ENCODE measurements around the gene AK5.
"Not testable (repeated sequence)": the region's sequence is repeated elsewhere in the genome, so short reads cannot be mapped to it uniquely, and the experiment has no call there.

Gene AK5

DNA sequence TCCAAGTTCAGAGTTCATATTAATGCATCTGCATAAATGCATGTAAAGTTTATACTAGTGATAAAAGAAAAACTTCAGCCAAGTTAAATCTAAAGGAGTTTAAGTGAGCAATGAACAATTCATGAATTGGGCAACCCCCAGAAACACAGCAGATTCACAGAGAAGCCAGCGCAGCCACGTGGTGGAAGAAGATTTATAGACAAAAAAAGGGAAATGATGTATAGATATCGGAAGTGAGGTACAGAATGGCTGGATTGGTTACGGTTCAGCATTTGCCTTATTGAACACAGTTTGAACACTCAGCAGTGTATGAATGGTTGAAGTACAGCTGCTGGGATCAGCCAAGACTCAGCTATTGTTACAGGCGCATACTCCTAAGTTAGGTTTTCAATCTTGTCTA lies 5.7 kb downstream of the AK5 start:
- DNase-seq (ENCODE audit: low read depth, low spot score), result no peak

DNA sequence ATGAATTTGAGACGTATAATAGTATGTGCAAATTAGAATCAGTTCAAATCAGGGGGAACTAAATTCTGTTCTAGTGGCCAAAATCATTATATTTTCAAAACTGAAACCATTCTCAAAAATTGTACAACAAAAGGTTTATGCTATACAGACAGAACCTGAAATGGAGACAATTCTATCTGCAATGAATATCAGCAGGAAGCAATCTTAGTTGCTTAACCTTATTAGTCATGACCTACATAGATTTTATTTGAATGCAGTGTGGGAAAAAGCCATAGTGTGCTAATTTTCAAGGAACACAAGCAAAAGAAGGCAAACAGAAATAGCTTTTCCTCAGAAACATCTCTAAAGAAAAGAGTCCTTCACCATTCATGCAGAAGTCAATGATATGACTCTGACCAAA lies 6.5 kb downstream of the AK5 start:
- no peak for DNase-seq (ENCODE audit: low read depth, low spot score)

DNA sequence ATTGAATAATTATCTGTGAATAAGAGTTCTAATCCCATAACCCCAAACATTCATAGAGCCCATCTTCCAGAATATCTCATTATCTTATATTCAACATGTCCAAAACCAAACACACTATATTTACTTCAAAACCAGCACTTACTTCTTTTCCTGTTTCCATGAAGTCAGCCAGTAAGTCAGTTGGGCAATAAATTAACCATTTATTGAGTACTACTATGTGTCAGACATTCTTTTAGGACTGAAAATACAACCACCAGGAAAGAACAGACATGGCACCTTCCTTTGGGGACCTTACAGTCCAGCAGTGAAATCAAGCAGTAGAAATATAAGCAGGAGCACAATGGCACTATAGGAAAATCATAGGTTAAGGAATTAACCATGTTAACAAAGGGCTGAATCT lies 8.8 kb downstream of the AK5 start:
- no peak for DNase-seq (ENCODE audit: low read depth, low spot score)

DNA sequence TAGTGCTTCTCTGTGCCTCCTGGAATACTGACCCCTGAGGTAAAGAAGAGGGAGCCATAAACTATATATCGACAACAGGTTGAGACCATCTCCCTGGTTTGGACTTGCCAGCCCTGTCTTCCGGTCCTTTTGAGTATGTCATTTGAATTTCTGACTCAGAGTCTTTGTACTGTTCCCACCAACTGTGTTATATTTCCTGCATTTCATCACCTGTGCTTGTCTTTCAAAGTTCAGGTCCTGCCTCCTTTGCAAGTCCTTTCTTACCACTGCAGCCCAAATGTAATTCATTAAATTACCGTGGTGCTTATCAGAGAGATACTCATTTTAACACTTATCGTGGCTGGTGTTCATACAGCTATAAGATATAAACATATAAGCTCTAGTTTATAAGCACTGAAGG lies 10.7 kb downstream of the AK5 start:
- DNase-seq (ENCODE audit: low read depth, low spot score), result no peak

DNA sequence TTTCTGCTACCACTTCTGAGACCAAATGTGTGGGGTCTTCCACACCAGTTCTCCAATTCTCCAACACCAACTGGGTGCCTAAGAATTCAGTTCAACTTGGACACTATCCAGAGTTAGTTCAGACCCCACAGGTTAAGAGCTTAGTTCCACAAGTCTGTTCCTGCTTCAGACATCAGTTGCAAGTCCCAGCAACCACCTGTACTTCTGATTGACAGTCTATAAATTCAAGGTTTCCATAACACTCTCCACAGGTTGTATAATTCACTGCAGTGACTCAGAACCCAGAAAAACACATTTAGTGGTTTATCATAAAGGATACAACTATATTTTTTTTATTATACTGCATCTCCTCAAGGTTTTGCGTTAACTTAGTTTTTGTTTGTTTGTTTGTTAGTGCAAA lies 18.7 kb downstream of the AK5 start:
- DNase-seq (ENCODE audit: low read depth, low spot score), result no peak

DNA sequence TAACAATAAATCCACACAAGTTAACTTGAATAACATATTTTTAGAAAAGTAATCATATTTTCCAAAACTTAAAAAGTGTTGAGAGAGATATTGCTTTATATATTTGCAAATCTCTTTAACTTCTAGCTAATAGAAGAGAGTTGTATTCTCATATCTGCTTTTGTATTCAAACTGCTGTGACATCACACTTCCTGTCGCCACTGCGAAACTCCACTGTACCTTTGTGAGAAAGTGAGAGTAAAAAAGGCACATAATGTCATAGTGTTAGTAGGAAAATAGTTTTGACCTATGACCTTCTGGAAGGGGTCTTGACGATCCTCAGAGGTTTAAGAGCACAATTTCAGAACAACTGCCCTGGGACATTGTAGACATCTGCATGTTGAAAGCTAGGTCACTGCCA lies 21.6 kb downstream of the AK5 start:
- DNase-seq (ENCODE audit: low read depth, low spot score), result no peak

DNA sequence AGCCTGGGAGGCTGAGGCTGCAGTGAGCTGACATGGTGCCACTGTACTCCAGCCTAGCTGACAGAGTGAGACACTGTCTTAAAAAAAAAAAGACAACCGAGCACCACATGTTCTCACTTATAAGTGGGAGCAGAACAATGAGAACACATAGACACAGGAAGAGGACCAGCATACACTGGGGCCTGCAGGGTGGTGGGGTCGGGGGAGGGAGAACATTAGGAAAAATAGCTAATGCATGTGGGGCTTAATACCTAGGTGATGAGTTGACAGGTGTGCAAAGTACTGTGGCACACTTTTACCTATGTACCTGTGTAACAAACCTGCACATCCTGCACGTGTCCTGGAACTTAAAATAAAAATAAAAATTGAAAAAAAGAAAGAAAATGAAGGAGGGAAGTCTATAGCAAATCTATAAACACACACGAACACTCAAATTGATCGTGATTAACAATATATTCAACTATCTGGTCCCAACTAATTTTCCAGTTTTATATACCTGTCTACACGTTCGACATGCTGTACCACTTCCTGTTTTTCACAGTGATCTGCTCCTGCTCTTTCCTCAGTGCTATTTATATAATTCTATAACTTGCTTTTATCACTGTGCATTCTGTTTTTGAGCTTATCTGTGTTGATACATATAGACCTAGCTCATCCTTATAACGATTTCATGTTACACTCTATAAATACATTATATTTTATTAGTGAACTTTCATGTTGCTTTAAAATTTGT lies 27.2 kb downstream of the AK5 start:
- no peak for DNase-seq (ENCODE audit: low read depth, low spot score)

DNA sequence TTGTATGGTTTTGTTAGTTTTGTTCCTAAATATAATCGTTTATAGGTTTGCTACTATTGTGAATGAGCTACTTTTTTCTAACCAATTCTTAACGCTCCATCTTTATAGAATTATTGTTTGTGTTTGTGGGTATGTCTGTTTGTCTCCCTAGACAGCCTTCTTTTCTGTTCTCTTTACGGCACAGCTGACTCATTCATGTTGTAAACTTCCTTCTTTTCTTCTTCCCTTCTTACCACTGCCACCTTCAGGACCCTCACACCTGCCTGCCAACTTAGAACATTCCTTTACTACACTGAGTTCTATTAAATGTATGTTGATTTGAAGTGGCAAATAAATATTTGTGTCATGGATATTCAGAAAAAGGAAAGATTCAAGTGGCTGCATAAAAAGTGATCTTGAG lies 29.1 kb downstream of the AK5 start:
- no peak for DNase-seq (ENCODE audit: low read depth, low spot score)

DNA sequence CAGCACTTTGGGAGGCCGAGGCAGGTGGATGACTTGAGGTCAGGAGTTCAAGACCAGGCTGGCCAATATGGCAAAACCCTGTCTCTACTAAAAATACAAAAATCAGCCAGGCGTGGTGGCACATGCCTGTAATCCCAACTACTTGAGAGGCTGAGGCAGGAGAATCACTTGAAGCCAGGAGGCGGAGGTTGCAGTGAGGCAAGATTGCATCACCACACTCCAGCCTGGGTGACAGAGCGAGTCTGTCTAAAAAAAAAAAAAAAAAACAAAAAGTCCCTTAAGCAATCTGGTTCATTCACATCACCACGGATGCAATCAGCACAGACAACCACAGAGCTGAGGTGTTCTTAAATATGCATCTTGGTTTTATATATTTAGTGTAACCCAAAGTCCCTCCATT lies 30.5 kb downstream of the AK5 start:
- DNase-seq (ENCODE audit: low read depth, low spot score), result not testable (repeated sequence)

DNA sequence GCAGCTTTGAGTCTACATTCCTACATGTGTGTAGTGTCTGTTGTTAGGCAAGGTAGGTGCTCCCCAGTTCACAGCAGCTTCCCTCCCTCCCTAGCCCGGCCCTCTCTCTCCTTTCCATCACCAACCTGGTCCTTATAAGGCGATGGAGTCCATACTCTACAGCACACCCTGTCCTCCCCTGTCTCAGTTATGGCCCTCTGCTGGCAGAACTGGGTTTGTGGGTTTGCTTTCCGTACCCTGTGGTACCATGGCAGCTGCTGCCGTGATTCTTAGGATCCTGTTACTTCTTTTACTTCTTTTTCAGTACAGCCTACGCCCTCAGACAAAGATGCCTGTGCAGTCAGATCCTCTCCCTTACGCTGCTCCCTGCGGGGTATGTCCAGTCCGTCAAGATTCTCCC lies 31.7 kb downstream of the AK5 start:
- no peak for DNase-seq (ENCODE audit: low read depth, low spot score)

DNA sequence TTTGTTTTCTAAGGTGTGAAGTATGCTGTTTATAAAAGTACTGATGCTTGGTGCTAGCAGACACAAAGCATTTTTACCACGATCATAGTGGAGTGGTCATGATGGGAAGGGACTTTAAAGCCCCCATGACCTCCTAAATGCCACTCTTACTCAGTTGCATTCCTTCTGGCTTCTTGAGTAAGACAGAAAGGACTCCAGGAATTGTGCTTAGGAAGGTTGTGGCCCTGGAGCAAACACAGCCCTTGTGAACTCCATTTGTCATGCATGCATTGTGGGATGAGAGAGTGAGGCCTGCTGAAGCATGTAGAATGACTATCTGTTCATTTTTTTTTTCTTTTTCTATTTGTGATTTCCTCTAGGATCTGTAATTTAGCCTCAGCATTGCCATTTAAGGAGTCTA lies 34.2 kb downstream of the AK5 start:
- no peak for DNase-seq (ENCODE audit: low read depth, low spot score)

DNA sequence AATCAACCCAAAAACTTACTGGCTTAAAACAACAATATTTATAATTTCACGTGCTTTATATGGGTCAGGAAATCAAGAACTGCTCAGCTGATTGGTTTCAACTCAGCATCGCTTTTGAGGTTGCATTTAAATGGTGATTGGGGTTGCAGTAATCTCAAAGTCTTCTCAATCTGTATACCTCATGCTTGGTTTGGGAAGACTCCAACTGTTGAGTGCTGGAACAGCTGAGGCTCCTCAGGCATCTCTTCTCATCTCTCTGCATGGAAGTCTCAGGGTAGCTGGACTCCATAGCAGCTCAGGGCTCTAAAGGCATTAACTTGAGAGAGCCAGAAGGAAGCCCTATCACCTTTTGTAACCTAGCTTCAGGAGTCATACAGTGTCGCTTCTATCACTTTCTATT lies 35.1 kb downstream of the AK5 start:
- DNase-seq (ENCODE audit: low read depth, low spot score), result no peak

DNA sequence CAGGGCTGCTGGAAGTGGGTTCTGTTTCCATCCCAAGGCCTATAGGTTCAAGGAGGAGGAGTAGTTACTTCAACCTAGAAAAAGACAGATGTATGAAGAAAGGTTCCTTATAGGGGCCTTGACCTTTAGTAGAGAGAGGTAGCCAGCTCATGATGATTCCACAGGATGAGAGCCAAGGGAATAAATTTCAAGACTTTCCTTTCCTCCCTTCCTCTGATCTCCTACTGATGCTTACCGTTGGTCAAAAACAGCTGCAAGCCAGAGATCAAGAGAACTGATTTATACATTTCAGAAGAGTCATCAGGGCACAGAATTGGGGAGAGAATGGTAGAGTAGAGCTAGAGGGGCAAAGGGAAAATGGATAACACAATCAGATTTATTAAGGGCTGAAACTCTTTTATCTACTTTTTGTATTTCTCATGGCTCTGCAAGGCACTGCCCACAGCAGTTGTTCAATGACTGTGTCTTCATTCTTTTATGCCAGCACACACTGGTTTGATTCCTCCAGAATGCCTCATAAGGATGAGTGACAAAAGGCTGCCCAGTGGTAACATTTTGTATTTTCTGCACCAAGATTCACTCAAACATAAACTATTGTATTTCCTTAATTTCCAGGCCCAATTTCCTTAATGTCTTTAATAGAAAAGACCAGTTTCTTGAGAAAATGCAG lies 37.4 kb downstream of the AK5 start:
- DNase-seq (ENCODE audit: low read depth, low spot score), result no peak

DNA sequence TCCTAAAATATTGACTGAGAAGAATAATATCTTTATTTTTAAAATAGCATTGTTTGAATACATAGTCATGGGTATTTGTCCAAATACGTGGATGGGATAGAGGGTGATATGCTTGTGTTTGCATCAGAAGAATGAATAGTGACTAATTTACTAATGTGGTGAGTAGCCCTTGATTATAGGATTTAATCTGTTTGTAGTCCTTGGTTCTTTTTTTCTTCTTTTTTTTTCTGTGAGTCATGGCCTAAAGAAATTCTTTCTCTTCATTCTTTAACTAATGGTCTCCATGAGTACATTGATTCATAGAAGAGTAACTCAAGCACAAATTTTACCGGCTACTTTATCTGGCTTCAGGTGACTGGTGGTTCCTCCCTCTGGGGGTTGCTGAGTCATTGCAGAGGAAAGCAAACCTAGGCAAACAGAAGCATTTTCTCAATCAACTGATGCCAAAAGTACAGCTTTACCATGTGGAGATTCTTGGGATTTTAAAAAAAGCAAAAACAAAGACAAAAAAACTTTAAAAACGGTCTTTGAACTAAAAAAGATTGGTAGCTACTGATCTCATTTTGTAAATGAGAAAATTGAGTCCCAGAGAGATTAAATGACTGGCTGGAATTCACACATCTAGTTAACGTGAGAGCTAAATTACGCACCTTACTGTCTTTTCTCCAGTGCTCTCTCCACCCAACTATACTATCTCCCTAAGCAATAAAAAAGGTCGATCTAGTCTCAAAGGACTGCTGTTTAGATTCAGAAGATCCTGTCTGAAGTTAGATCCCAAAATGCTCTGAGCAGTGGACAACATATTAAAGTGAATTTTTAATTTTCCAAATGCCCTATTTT lies 40.5 kb downstream of the AK5 start:
- no peak for DNase-seq (ENCODE audit: low read depth, low spot score)

DNA sequence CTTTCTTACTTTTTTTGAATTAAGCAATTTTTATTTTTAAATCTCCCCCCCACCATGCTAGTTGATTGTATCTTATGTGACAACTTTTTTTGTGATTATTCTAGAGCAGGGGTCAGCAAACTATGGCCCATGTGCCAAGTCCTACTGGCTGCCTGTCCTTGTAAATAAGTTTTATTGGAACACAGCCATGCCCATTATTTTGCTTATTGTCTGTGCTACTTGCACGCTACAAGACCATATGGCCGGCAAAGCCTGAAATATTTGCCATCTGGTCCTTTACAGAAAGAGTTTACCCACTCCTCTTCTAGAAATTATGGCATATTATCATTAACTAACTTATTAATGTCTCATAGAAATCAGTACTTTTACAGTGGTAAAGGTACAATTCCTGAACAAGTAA lies 51.7 kb downstream of the AK5 start:
- no peak for DNase-seq (ENCODE audit: low read depth, low spot score)

DNA sequence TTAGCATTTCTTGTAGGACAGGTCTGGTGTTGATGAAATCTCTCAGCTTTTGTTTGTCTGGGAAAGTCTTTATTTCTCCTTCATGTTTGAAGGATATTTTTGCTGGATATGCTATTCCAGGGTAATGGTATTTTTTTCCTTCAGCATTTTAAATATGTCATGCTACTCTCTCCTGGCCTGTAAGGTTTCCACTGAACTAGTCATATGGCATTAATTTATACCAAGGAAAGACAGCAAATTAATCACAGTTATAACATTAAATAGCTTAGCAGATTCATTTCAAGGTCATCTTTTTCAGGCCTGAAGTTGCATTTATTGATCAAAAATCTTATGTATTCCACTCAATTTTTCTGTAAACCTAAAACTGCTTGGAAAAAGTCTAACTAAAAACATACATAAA lies 54.9 kb downstream of the AK5 start:
- no peak for DNase-seq (ENCODE audit: low read depth, low spot score)

DNA sequence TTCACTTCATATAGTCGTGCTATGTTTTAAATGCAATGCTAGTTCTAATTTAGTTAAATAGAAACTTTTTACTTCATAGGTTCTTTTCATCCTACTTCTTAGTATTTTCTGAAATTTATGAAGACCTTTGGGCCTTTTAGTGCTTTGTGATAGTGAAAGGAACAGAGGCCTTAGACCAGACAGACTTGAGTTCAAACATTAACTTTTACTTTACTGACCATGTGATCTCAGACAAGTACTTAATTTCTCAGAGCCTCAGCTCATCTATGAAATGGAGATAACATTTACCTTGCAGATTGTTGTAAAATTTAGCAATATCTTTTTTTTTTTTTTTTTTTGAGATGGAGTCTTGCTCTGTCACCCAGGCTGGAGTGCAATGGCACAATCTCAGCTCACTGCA lies 57.5 kb downstream of the AK5 start:
- DNase-seq (ENCODE audit: low read depth, low spot score), result no peak

DNA sequence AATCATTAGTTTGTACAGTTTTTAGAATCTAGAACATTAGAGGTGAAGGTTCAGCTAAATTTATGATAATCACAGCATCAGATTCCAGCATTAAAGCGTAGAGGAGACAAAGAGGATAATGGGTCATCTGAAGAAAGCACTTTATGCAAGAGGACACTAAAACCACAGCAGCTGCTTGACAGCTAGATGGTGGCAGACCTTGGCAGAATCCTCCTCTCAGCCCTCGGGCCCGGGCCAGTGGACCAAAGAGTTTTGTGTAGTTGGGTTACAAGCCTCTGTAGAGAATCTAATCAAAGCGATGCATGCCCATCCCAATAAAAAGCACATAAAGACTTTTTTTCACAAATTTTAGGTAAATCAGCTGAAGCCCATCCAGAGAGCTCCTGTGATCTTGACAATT lies 59.4 kb downstream of the AK5 start:
- DNase-seq (ENCODE audit: low read depth, low spot score), result no peak

DNA sequence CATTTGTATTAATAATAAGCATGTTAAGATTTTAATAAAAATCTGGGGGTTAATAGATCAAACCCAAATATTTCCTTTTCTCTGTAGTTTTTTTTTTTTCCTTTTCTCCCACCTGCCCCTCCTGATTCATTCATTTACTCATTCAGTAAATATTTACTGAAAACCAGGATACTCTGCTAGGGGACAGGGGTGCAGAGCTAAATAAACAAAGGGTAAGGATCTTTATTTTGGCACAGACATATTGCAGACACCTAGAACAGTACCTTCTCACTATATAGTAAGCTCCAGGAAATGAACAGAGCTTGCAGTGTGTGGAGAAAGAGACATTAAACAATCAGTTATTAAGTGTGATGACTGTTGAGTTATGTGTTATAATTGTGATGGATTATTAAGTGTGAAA lies 60.9 kb downstream of the AK5 start:
- DNase-seq (ENCODE audit: low read depth, low spot score), result no peak

DNA sequence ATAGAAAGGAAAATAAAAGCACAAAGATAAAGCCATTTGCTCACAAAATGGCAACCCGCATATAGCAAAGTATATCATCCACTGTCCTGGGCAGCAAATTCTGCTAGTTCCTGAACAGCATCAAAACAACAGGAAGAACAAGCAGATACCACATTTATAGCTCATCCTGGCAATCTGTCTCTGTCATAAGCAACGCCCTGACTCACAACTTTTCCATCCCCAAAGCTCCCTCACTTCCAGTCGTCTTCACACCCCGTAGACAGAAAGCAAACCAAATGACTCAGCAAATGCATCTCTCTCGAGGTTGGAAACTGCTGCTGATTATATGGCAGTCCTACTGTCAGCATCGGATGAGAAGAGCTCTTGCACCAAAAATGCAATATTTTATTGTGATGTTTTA lies 65.8 kb downstream of the AK5 start:
- DNase-seq (ENCODE audit: low read depth, low spot score), result no peak

DNA sequence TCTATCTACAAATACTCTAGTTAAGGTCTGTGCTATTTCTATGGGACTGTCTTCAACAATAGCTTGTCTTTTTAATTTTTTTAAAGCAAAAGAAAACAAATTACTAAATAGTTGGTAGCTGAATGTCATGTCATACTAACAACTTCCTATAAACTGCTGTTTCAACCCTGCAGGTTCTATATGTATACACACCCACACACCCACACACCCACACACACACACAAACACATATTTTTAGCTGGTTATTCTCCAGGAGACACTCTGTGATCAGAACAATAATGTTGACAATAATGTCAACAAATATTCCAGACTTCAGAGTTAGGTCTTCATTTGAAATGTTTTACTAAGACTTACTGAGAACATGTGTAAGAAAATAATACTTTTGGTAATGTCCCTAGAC lies 66.7 kb downstream of the AK5 start:
- no peak for DNase-seq (ENCODE audit: low read depth, low spot score)

DNA sequence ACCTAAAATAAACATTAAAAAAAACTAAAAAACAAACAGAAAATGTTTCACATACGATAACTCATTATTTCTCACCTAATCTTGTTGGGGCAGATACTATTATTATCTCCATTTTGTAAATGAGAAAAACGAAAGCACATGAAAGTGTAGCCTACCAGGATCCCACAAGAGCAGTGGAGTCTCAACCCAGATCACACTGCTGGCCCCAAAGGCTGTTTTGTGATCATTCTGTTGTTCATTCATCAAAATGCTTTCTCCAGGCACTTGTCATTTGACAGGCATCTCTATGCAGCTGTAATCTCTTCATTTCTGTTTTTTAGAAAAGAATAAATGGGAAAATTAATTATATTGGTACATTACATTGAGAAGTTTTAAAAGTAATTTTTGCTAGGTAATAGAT lies 67.5 kb downstream of the AK5 start:
- no peak for DNase-seq (ENCODE audit: low read depth, low spot score)
